HUES48 (cell line): ENCODE data around the gene PRIMPOL.

Experiments
- H3K27ac ChIP-seq: one replicate; pipeline ENCODE4 v1.7.0; 2013; ENCODE audit warnings: low read depth, low read length, inconsistent platforms
- H3K27me3 ChIP-seq: 2 replicates; pipeline ENCODE4 v1.6.1; 2013; ENCODE audit warnings: mild to moderate bottlenecking, low read length; ENCODE audit not compliant: control insufficient read depth, insufficient read depth
- H3K36me3 ChIP-seq: 2 replicates; pipeline ENCODE4 v1.6.1; 2013; ENCODE audit warnings: low read length; ENCODE audit not compliant: control insufficient read depth, insufficient read depth
- H3K4me1 ChIP-seq: 2 replicates; pipeline ENCODE4 v1.6.1; 2013; ENCODE audit warnings: mild to moderate bottlenecking, low read length; ENCODE audit not compliant: control insufficient read depth, insufficient read depth
- H3K4me3 ChIP-seq: 2 replicates; pipeline ENCODE4 v1.5.1; 2013; ENCODE audit warnings: mild to moderate bottlenecking, low read depth, low read length
- H3K9ac ChIP-seq: 2 replicates; pipeline ENCODE4 v1.6.1; 2013; ENCODE audit warnings: mild to moderate bottlenecking, low read depth, low read length, moderate library complexity
- H3K9me3 ChIP-seq: 2 replicates; pipeline ENCODE4 v1.6.1; 2013; ENCODE audit warnings: low read length; ENCODE audit not compliant: control insufficient read depth, insufficient read depth

PRIMPOL gene

DNA sequence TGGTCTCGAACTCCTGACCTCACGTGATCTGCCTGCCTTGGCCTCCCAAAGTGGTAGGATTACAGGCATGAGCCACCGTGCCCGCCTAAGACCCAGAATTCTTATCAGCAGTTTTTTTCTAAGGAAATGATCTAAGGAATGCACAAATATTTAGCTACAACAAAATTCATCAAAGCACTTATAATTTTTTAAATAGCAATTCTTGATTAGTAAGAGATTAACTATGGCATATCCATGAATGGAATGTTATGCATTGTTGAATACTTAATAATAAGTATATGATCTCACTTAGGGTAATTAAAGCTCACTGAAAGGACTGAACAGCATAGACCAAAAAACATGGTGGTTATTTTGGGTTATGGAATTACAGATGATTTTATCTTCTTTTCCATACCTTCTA, 66.0 kb downstream of the PRIMPOL start:
- Histone ChIP-seq H3K9me3 (no peaks in the 10 kb centered on the region), H3K4me1 (no peaks in the 10 kb centered on the region), H3K9ac (no peak overlapping the region), H3K4me3 (no peak overlapping the region), H3K36me3 (peaks cover 97% of the 10 kb centered on the region), H3K27me3 (no peaks in the 10 kb centered on the region), H3K27ac (no peak overlapping the region)

DNA sequence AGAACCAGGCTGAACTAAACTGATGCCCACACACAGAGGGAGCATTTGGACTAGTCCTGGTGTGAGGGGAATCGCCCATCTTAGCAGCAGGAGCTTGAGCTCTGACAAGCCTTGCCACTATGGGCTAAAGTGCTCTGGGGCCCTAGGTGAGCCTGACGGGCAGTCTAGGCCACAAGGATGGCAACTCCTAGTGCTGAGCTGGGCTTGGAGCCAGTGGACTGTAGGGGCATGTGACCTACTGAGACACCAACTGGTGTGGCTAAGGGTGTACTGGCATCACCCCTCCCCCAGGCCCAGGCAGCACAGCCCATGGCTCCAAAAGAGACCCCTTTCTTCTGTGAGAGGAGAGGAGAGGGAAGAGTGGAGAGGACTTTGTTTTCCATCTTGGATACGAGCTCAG, 69.9 kb downstream of the PRIMPOL start:
- Histone ChIP-seq H3K9ac (no peak overlapping the region), H3K27ac (no peak overlapping the region), H3K36me3 (peaks cover 94% of the 10 kb centered on the region)

GRCh38 chr4:184721254-184721653, 71.7 kb downstream of the PRIMPOL start:
- Histone ChIP-seq H3K27me3 (no peaks in the 10 kb centered on the region), H3K4me3 (no peak overlapping the region), H3K27ac (no peak overlapping the region), H3K36me3 (peaks cover 94% of the 10 kb centered on the region), H3K9me3 (no peaks in the 10 kb centered on the region), H3K4me1 (no peaks in the 10 kb centered on the region), H3K9ac (no peak overlapping the region)

More for the DNA sequence above, 69.9 kb downstream of the PRIMPOL start:
- Histone ChIP-seq H3K9me3 (no peaks in the 10 kb centered on the region), H3K4me1 (no peaks in the 10 kb centered on the region), H3K27me3 (no peaks in the 10 kb centered on the region), H3K4me3 (no peak overlapping the region)

GRCh38 chr4:184722798-184723197, 73.3 kb downstream of the PRIMPOL start:
- Histone ChIP-seq H3K27me3 (no peaks in the 10 kb centered on the region), H3K36me3 (peaks cover 91% of the 10 kb centered on the region), H3K27ac (no peak overlapping the region), H3K4me3 (no peak overlapping the region), H3K9me3 (no peaks in the 10 kb centered on the region), H3K4me1 (no peaks in the 10 kb centered on the region), H3K9ac (no peak overlapping the region)

DNA sequence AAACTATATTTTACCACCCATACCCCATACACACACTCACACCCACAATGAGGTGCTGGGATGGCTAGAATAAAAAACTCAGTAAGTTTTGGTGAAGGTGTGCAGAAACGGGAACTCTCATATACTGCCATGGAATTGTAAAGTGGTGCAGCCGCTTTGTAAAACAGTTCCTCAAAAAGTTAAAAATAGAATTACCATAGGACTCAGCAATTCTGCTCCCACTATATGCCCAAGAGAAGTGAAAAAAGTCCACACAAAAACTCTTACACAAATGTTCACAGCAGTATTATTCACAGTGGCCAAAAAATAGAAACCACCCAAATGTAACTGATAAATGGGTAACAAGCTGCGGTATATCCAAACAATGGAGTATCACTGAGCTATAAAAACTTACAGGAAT, 77.9 kb downstream of the PRIMPOL start:
- H3K27ac ChIP-seq = no peak overlapping the region
- no peak overlapping the region for H3K4me3 ChIP-seq
- no peaks in the 10 kb centered on the region for H3K9me3 ChIP-seq
- H3K36me3 ChIP-seq = peaks cover 77% of the 10 kb centered on the region
- no peaks in the 10 kb centered on the region for H3K27me3 ChIP-seq
- H3K4me1 ChIP-seq = 0 out of 2 replicates have a peak, but pooled peaks cover 11% of the 10 kb centered on the region
- no peak overlapping the region for H3K9ac ChIP-seq

- Histone ChIP-seq H3K27ac (no peak overlapping the region), H3K9me3 (no peaks in the 10 kb centered on the region), H3K4me1 (0 out of 2 replicates have a peak, but pooled peaks cover 13% of the 10 kb centered on the region), H3K4me3 (no peak overlapping the region), H3K36me3 (peaks cover 67% of the 10 kb centered on the region), H3K9ac (no peak overlapping the region), H3K27me3 (no peaks in the 10 kb centered on the region)
These were observed 79.3 kb downstream of the PRIMPOL start for GRCh38 chr4:184728858-184729257.

DNA sequence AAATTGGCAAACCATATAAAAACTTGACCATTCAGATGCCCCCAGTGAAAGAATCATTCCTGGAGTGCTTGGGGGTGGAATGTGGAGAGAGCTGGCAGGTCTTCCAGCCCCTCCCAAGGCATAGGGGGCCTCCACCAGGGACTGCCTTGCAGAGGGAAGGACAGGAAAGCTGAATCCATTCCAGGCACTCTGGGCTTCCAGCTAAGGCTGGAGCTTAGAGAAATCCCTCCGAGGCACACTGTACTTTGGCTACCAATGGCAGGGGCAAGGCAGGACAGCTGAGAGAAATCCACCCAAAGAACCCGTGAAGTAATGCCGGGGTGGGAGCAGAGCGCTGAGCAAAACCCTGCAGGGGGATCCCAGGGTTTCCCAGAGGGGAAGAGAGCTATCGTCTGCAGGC, 80.4 kb downstream of the PRIMPOL start:
- peaks cover 16% of the 10 kb centered on the region for H3K4me1 ChIP-seq
- H3K9me3 ChIP-seq = no peaks in the 10 kb centered on the region
- no peak overlapping the region for H3K27ac ChIP-seq
- no peak overlapping the region for H3K9ac ChIP-seq
- no peak overlapping the region for H3K4me3 ChIP-seq
- no peaks in the 10 kb centered on the region for H3K27me3 ChIP-seq
- H3K36me3 ChIP-seq = peaks cover 57% of the 10 kb centered on the region

GRCh38 chr4:184731056-184731455, 81.5 kb downstream of the PRIMPOL start:
- Histone ChIP-seq H3K27ac (no peak overlapping the region), H3K4me3 (no peak overlapping the region), H3K4me1 (peaks cover 18% of the 10 kb centered on the region), H3K9me3 (no peaks in the 10 kb centered on the region), H3K27me3 (no peaks in the 10 kb centered on the region), H3K36me3 (peaks cover 46% of the 10 kb centered on the region), H3K9ac (no peak overlapping the region)

DNA sequence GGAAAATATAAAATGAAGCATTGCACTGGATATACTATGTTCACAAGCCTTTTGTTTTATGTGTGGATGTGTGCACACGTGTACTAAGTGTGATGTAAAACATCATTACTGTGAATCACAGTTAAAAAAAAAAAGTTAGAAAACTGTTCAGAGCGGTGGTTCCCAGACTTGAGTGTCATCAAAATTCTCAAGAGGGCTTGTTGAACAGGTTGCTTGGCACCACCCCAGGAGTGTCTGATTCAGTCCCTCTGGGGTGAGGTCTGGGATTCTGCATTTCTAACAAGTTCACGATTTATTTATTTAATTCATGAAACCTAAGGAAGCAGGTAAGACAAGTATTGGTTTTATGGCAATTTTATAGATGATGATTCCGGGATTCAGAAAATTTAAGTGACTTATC, 82.6 kb downstream of the PRIMPOL start:
- no peaks in the 10 kb centered on the region for H3K27me3 ChIP-seq
- no peak overlapping the region for H3K9ac ChIP-seq
- no peak overlapping the region for H3K27ac ChIP-seq
- peaks cover 18% of the 10 kb centered on the region for H3K4me1 ChIP-seq
- peaks cover 38% of the 10 kb centered on the region for H3K36me3 ChIP-seq
- no peaks in the 10 kb centered on the region for H3K9me3 ChIP-seq
- H3K4me3 ChIP-seq = peak overlapping the region; percentile 93

GRCh38 chr4:184733654-184734524, 84.4 kb downstream of the PRIMPOL start, which contains the start of gene CENPU:
Gene CENPU (minus strand): TSS chr4:184734096. CDS start chr4:184734062, 34 bp downstream.
- Histone ChIP-seq H3K9ac (peak within 1 kb of the TSS; percentile 92), H3K27ac (peak within 1 kb of the TSS; percentile 91), H3K9me3 (no peaks in the 10 kb centered on the region), H3K4me1 (peaks cover 18% of the 10 kb centered on the region), H3K27me3 (no peaks in the 10 kb centered on the region), H3K4me3 (peak within 1 kb of the TSS; percentile 93), H3K36me3 (peaks cover 21% of the 10 kb centered on the region)

DNA sequence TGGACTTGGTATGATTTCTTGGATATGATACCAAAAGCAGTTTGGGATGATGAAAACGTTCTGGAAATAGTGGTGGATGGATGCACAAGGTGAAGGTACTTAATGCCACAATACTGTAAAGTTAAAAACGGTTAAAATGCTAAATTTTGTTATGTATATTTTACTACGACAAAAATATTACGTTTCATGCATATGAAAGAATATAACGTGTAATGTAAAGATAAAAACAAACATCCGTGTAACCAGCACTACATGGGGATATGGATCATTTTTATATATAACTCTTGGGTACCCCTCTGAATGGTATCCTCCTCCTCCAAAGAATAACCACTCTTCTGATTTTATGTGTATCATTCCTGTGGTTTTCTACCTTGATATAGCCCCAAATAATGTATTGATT, 85.2 kb downstream of the PRIMPOL start:
- peaks cover 2% of the 10 kb centered on the region; the same call in 1 of the 2 replicates for H3K9me3 ChIP-seq
- no peaks in the 10 kb centered on the region for H3K27me3 ChIP-seq
- peak overlapping the region; percentile 10 for H3K27ac ChIP-seq
- peaks cover 18% of the 10 kb centered on the region for H3K4me1 ChIP-seq
- H3K9ac ChIP-seq = no peak overlapping the region
- peak overlapping the region; percentile 93 for H3K4me3 ChIP-seq
- H3K36me3 ChIP-seq = peaks cover 12% of the 10 kb centered on the region
